GM19351 (cell line): ENCODE measurements around the gene NAA35.

Experiments used
- ATAC-seq: cut with Tn5 transposase; IDR thresholded peaks from one replicate; pipeline ENCODE4 v1.9.1; 2021; ENCODE audit warnings: mild to moderate bottlenecking, moderate library complexity; ENCODE audit not compliant: unreplicated experiment

The NAA35 gene

GRCh38 chr9:86057491-86057890 lies 116.5 kb downstream of the NAA35 start:
- ATAC-seq, result no peak

GRCh38 chr9:86061972-86062739 lies 121.2 kb downstream of the NAA35 start:
- ATAC-seq, result no peak

- ATAC-seq, result no peak
Measured at GRCh38 chr9:86062845-86063693, 122.1 kb downstream of the NAA35 start.

GRCh38 chr9:86064220-86064619 lies 123.3 kb downstream of the NAA35 start:
- ATAC-seq, result no peak

- ATAC-seq, result no peak
Measured at GRCh38 chr9:86069206-86069869, 128.4 kb downstream of the NAA35 start.
